Esophagus muscularis mucosa (tissue), 4 donors: ENCODE results near the gene CPXM1.

Experiments used
- CTCF ChIP-seq, 3 experiments: fragments of 200-600 bp in 2 of 3; fragments of 450-650 bp in 1 of 3; sonication (generic) in 2 of 3; IDR thresholded peaks; one replicate each; pipeline ENCODE4 v1.5.1; 2017 to 2019; ENCODE audit warnings: antibody characterized with exemption in 3 of 3, mild to moderate bottlenecking in 2 of 3, moderate library complexity in 1 of 3
- EP300 ChIP-seq: sonication (generic); formaldehyde crosslinking; IDR thresholded peaks from one replicate; pipeline ENCODE4 v1.6.1; 2017; ENCODE audit warnings: antibody characterized with exemption
- POLR2AphosphoS5 ChIP-seq, 2 donors: sonication (generic); formaldehyde crosslinking; IDR thresholded peaks; one replicate each; pipeline ENCODE4 v1.6.1; 2017; ENCODE audit warnings: antibody characterized with exemption in 2 of 2

DNA sequence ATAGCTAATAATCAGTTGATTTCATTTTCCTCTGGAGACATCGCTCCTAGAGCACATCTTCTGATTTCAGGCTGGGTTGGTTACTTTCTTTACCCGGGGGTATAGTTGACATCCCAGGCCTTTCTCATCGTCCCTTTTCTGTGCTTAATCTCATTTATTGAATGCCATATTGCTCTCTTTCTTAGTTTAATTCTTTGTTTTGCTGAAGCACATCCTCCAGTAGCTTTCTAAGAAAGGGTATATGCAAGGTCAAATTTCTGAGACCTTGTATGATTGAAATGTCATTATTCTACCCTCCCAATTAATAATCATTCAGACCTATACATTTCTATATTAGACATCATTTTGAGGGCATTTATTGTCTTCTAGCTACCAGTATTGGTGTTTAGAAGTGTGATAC is 11.8 kb upstream of the CPXM1 start:
- TF ChIP-seq POLR2AphosphoS5 (IDR thresholded peaks at IDR 0.05) = no peak
- TF ChIP-seq CTCF (IDR thresholded peaks at IDR 0.05) = no peak
- no peak for TF ChIP-seq EP300
